ENCODE measurements around the gene CHCT1.
A peak's percentile ranks its signal among the peaks of the same experiment; 100 is the strongest.
"Not testable (repeated sequence)": the region's sequence is repeated elsewhere in the genome, so short reads cannot be mapped to it uniquely, and the experiment has no call there.

The CHCT1 gene

GRCh38 chr17:60422162-60422665, at the start of gene CHCT1:
TSS of gene CHCT1 (plus strand) at chr17:60422489. CDS start at chr17:60422593, 104 bp downstream.
- no peak for DNase-seq

GRCh38 chr17:60372790-60373483, 49.4 kb upstream of the CHCT1 start:
- no peak for DNase-seq

- not testable (repeated sequence) for DNase-seq
These were observed 44.1 kb upstream of the CHCT1 start for GRCh38 chr17:60378187-60378586.

- DNase-seq = not testable (repeated sequence)
These were observed 42.8 kb upstream of the CHCT1 start for GRCh38 chr17:60379461-60379860.

GRCh38 chr17:60381958-60382357, 40.3 kb upstream of the CHCT1 start:
- no peak for DNase-seq

- no peak for DNase-seq
These were observed 38.9 kb upstream of the CHCT1 start for GRCh38 chr17:60383379-60383778.

GRCh38 chr17:60384921-60385320, 37.4 kb upstream of the CHCT1 start:
- not testable (repeated sequence) for DNase-seq

- no peak for DNase-seq
These were observed 35.9 kb upstream of the CHCT1 start for GRCh38 chr17:60386147-60387058.

- DNase-seq = no peak
These were observed 34.6 kb upstream of the CHCT1 start for GRCh38 chr17:60387666-60388065.

GRCh38 chr17:60388742-60389141, 33.5 kb upstream of the CHCT1 start:
- no peak for DNase-seq

- peak; percentile 44 for DNase-seq
These were observed 32.1 kb upstream of the CHCT1 start for GRCh38 chr17:60390186-60390585.

- peak; percentile 80 for DNase-seq
These were observed 31.3 kb upstream of the CHCT1 start for GRCh38 chr17:60390925-60391470.

- DNase-seq = peak; percentile 96
These were observed 30.7 kb upstream of the CHCT1 start for GRCh38 chr17:60391471-60392041.

- peak; percentile 99 for DNase-seq
These were observed 30.0 kb upstream of the CHCT1 start, which contains the start of gene USP32 for GRCh38 chr17:60392042-60392844. TSS of gene USP32 (minus strand) at chr17:60392133. CDS start at chr17:60391939, 194 bp downstream.

GRCh38 chr17:60392845-60393702, 29.2 kb upstream of the CHCT1 start:
- DNase-seq = peak; percentile 59

- DNase-seq = peak; percentile 60
These were observed 28.2 kb upstream of the CHCT1 start for GRCh38 chr17:60393840-60394723.

GRCh38 chr17:60395508-60396065, 26.7 kb upstream of the CHCT1 start:
- DNase-seq = no peak

GRCh38 chr17:60396412-60396811, 25.9 kb upstream of the CHCT1 start:
- no peak for DNase-seq

- DNase-seq = no peak
These were observed 23.9 kb upstream of the CHCT1 start for GRCh38 chr17:60398227-60398959.
